Hematopoietic multipotent progenitor cell (in vitro differentiated cells): ENCODE results near the gene MIEN1. TPM values are rescaled to one million over a fixed set of nuclear protein-coding genes. Genes with fewer than 3 reads are reported as not detected.
"Not testable (repeated sequence)": the region's sequence is repeated elsewhere in the genome, so short reads cannot be mapped to it uniquely, and the experiment has no call there.

Source experiments
- DNase-seq, 3 donors: peaks; one replicate each; pipeline ENCODE4 v3.0.0-alpha.2; 2011 to 2015; ENCODE audit warnings: low read depth in 2 of 3, low spot score in 2 of 3
- total RNA-seq: library from RNA; depleted of rRNA; stranded (reverse); fragments of >200 nt; gene quantifications from one replicate; pipeline ENCODE4 v1.2.3, GENCODE V29; 2012

The MIEN1 gene
- total RNA-seq, 1 donor, result 16.7 TPM

DNA sequence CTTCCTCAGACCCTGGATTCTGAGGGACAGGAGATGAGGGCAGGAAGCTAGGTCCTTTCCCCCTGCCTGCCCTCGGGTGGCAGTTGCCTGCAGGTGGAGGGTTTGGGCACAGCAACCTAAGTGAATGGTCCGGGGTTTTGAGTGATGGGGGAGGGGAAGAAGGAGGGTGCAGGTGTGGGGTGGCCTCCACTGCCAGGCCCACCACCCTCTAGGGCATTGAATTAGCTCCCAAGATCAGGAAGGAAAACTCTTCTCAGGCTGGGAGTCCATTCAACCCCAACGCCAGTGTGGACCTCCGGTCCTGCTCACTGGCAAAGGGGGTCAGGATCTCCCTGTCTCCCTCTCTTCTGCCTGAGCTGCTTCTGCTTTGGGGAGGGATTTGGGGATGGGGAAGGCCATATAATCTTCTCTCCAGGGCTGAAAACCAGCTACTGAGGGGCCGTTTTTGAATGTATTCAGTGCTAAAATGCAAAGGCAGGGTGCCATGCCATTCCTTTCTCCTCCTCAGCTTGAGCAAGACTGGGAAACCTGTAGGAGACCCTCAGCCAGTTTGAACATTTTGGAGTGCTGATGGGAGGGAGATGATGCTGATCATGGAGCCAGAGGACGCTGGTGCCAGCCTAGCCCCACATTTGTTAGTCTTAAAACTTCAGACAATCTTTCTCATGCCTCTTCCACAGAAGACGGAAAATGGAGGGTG is 26.2 kb upstream of the MIEN1 start:
- no peak for DNase-seq

DNA sequence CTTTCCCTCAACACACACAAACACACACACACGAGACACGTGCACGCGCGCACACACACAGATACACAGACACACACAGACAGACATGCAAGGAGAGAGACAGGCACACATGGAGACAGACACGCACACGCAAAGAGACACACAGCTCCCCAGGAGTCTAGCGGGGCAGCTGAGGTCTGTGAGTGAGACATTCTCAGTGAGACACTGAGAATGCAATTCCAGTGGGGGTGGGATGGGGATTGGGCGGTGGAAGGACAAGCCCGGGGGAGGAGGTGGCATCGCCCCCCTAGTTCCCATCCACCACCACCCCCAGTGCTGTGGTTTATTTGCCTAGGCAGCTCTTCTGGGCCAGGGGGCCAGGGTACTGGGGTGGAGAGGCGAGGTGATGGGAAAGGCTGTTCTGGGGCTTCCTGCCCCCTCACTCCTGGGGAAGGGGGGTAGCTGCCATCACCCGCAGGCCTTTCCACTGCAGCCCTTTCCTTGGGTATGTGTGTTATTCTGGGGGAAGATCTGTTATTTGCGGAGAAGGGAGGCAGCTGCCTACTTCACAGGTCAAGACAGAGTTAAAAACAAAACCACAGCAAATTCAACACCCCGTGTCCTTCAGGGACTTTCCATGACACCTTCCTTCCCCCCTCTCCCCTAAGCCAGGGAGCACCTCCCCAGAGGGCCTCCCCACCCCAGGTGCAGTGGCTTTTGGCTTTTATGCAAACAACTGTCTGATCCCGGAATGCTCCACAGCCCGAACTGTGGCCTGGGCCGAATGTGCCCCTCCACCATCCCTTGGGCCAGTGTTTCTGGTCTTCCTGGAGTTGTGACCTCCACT is 25.4 kb upstream of the MIEN1 start:
- DNase-seq, result peak in 2 of 3 donors; percentile 43 to 52

DNA sequence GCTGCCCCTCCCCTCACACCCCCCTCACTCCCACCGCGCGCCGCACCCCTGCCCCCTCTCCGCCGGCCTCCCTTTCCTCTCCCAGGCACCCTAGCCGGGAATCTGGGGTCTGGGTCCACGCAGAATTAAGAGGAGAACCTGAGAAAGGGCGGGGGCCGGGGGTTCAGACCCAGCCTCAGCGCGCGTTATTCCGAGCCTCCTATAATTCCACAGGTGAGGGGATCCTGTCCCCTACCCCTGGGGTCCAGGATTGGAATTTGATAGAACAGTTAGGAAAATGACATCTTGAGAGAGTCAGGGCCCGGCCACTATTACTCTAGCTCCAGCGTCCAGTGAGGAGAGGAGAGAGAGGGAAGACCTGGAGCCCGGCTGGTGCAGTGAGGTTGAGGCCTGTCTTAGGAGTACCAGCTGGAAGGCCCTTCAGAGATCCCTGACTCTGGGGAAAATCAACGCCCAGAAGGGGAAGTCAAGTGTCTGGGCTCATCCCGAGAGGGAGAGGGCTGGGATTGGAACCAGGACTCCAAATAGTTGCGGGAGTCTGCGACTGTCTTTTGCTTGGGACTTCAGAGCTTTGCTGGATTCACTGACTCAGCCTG is 24.7 kb upstream of the MIEN1 start:
- peak in 1 of 3 donors; percentile 10 for DNase-seq

DNA sequence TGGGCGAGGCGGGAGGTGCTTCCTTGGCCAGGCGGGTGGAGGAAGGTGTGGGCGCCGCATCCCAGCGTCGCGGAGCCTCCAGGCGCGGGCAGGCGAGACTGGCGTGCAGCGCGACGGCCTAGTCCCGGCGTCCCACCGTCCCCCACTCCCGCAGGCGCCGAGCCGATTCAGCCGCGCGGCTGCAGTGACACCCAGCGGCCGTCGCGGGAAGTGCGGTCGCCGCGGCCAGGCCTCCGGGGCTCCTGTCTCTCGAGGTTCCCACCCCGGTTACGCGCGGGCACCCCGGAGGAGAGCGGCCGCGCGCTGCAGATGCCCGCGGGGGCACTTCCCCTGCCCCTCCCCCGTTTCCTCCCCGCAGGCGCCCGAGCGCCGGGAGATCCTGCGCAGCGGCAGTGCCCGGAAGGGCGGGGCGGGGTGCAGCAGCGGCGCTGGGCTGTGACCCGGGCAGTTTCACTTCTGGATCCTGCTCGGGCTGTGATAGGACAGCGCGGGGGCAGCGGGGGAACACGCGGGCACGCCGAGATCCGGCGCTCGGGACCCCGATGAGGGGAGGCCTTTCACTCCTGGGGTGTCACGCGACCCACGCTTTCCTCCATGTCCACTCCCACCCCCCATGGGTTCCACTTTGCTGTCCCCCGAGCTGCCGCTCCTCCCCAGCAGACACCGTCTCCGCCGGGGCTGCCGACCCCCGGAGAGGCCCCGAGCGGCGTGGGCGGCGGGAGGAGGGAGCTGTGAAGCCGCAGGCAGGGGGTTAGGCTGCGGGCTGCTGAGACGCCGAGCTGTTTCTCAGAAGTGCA is 24.0 kb upstream of the MIEN1 start:
- peak; percentile 89 to 98 (median 89) for DNase-seq

DNA sequence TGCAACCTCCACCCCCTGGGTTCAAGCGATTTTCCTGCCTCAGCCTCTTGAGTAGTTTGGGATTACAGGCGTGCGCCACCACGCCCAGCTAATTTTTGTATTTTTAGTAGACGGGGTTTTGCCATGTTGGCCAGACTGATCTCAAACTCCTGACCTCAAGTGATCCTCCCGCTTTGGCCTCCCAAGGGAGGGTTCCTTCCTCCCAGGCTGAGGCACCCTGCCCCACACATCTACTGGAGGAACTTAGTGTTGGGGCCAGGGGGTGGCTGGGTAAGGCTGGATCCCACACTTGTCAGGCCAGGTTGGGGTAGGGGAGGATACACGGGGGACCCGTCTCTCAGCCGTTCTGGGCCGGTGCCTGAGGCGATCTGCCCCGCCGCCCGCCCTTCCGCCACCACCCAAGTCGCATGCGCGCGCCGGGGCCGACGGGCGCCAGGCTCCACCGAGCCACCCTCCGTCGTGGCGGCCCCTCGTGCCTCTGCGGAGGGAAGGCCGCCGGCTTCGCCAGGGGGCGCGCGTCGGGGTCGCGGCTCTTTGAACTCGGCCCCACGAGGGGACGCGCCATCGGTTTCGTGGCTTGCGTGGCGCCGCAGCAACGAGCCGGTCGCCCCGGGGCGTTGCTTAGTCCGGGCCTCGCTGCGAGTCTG is 23.3 kb upstream of the MIEN1 start:
- peak in 2 of 3 donors; percentile 72 to 83 for DNase-seq

DNA sequence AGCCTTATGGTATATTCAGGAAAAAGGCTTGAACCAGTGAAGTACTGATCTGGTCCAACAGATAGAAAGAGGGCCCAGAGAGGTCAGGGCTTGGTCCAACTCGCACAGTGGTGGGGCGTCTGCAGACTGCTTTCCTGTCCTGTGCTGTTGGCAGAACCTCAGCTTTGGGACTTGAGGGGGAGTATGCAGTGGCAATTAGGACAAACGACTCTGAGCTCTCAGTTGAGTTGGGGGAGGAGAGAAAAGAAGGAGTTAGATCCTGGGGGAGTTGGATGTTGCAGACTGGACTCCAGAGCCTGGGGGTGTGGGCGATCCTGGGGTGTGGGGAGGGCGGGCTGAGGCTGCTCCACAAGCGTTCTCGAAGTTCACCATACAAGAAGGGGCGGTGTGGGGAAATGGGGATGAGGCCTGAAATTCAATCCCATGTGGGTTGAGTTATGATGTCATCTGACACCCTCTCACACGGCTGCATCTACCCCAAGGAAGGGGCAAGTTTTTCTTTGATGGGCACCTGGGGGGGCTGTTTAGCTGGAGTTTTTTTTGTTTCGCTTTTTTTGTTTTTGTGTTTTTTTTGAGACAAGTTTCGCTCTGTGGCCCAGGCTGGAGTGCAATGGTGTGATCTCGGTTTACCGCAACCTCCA is 22.0 kb upstream of the MIEN1 start:
- DNase-seq, result no peak

DNA sequence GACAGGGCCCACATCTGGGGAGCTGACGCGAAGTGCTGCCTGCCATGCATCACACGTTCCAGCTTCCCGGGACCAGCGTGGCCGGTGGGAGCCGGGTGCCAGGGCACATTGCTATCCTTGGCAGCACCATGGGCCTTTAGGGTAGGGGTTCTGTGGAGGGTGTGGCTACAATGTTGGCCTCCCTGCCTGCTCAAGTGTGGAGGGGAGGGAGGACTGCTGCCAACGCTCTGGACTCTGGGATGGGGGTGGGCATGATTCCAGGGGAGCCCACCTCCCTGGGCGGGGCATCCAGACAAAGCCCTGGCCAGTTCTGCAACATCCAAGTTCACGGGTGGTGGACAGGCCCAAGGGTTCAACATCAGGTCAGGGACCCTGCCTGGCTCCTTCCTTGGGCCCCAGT is 21.3 kb upstream of the MIEN1 start:
- DNase-seq, result no peak

DNA sequence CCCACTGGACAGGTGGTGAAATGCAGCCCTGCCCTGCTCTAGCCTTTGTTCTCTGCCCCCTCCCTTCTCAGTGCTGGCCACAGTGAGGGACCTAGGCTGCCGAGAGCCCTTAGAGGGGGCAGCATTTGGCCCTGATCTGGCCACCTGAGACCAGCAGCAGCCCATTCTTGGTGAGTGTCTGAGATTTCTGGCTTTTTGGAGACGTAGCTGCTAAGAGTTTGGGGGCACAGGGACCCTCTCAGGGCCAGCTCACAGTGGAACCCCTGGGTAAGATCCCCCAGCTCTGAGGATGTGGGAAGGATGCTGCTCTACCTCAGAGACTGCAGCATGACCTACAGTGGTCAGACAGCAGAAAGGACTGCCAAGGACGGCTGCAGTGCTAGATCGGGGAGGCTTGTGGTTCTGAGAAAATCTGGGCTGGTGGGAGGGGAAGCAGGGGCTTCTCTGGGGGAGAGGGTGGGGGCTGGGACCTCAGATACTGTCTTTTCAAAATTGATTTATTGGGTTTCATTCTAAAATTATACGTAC is 20.7 kb upstream of the MIEN1 start:
- DNase-seq, result no peak

DNA sequence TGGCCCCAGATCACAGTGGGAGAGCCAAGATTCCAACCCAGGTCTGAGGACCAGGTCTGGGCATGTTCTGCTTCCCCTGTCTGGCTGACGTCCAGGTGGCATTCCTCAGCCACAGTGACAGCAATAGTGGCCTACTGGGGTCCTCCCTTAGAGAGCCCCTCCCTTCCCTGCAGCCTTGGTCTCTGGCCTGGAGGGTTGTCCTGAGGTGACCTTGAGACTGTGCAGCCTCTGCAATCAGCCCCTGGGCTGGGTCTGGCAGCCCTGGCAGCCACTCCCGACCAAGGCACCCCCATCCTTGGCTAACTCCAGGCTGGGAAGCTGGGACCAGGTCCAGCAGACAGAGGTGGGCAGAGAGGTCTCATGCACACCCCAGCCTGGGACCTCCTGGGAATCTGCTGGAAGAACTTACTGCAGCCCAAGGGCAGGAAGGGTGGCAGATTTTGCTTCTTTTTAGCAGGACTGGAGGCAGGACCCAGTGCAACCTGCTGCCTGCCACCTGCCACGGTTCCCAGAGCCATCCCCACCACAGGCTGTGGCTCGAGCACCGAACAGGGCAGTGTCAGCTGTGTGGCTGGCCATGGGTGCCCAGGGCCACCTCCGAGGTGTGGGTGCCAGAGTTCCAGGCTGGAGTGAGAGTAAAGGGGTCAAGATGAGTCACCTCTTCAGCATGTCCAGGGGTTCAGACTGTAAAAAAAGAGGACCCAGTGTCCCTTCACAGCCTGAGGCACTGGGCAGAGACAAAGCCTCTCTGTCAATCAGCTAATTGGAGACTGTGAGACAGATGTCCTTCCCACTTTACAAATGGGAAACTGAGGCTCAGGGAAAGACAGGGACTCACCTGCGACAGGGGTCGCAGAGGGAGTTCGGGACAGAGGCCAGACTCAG is 20.0 kb upstream of the MIEN1 start:
- no peak for DNase-seq

DNA sequence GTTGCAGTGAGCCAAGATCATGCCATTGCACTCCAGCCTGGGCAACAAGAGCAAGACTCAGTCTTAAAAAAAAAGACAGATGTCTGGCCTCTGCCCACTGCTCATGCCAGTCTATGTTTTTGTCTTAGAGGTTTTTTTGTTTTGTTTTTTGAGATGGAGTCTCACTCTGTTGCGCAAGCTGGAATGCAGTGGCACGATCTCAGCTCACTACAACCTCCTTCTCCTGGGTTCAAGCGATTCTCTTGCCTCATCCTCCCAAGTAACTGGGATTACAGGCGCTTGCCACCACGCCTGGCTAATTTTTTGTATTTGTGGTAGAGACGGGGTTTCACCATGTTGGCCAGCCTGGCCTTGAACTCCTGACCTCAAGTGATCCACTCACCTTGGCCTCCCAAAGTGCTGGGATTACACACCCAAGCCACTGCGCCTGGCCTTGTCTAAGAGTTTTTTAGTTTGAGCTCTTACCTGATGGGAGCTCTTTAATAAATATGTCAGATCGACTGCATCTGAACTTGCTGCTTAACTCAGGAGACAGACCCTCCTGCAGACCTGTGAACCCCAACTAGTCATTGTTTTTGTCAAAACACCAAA is 18.2 kb upstream of the MIEN1 start:
- not testable (repeated sequence) for DNase-seq

DNA sequence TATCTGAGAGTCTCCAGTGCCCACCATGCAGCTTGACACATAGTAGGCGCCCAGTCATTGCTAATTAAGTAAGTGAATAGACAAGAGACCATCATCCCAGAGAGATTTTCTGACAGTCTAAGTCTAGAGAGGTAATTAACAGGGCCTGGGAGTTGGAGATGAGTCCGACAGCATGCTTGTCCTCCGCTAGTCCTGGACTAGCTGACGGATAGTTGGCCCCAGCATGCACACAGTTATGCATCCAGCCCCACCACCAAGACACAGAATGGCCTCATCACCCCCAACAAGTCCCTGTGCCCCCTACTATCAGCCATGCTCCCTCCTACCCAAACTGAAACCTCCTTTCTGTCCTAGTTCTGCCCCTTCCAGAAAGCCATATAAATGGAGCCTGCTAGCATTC is 17.4 kb upstream of the MIEN1 start:
- DNase-seq, result no peak

DNA sequence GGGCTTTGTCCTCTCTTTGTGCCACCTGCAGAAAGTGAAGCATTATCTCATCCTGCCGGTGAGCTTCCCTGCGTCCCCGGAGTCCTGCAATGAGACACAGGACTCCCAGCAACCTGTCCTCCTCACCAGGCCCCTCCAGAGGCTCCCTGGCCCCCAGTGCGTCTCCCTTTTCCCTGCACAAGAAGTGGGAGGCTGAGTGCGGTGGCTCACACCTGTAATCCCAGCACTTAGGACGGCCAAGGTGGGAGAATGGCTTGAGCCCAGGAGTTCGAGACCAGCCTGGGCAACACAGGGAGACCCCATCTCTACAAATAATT is 15.8 kb upstream of the MIEN1 start:
- DNase-seq, result no peak

DNA sequence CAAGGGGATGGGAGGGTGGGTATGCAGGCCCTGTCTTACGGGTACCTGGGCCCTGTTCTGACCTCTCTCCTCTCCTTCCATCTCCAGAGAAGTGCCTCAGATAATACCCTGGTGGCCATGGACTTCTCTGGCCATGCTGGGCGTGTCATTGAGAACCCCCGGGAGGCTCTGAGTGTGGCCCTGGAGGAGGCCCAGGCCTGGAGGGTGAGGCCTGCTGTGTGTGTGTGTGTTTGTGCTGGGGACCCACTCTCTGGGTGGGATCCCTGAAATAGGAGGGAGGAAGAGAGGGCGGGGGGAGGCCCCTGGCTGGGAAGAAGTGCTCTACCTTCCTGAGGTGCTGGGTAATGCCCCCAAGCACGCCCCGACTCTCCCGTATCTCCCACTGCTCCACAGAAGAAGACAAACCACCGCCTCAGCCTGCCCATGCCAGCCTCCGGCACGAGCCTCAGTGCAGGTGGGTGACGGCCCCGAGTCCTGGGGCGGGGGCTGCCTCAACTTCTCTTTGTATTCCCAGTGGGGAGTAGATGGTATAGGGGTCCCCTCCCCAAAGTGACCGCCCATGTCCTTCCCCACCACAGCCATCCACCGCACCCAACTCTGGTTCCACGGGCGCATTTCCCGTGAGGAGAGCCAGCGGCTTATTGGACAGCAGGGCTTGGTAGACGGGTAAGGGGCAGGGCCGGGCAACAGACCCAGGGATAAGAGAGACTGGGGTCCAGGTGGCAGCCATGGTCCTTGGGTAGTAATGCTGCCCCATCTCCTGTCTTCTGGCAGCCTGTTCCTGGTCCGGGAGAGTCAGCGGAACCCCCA is 15.2 kb upstream of the MIEN1 start:
- no peak for DNase-seq

DNA sequence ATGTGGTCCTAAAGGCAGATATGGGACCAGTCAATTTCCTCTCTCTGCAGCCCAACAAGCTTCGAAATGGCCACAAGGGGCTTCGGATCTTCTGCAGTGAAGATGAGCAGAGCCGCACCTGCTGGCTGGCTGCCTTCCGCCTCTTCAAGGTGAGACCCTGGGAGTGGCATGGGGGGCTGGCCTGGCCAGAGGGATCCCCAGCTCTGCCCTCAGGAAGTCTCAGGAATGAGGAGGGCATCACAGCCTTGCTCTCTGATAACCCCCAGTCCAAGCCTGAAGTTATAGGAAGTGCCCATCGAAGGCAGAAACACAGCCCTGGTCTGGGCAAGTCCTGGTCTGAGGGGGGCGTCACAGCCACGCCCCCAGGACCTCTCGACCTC is 14.5 kb upstream of the MIEN1 start:
- DNase-seq, result no peak

DNA sequence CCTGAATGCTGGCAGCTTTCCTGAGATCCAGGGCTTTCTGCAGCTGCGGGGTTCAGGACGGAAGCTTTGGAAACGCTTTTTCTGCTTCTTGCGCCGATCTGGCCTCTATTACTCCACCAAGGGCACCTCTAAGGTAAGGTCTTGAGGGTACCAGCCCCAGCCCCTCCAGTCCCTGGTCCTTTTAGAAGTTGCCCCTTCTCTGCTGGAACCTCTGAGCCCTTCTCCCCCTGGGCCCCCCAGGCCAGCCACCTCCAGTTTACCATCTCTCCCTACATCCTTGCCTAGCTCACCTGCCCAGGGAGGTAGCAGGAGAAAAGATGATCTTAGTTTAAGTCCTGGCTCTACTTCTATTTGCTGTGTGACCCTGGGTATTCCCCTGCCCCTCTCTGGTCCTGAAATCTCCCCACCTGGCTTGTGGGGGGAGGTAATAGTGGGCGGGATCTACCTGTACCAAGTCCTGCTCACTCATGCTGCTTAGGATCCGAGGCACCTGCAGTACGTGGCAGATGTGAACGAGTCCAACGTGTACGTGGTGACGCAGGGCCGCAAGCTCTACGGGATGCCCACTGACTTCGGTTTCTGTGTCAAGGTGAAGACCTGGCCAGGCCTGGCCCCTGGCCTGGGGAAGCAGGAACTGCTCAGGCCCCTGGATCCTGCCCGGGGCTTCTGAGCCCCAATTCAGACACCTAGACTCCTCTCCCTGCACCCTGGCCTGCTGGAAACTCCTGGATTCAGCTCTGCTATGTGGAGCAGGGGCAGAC is 13.9 kb upstream of the MIEN1 start:
- DNase-seq, result no peak

DNA sequence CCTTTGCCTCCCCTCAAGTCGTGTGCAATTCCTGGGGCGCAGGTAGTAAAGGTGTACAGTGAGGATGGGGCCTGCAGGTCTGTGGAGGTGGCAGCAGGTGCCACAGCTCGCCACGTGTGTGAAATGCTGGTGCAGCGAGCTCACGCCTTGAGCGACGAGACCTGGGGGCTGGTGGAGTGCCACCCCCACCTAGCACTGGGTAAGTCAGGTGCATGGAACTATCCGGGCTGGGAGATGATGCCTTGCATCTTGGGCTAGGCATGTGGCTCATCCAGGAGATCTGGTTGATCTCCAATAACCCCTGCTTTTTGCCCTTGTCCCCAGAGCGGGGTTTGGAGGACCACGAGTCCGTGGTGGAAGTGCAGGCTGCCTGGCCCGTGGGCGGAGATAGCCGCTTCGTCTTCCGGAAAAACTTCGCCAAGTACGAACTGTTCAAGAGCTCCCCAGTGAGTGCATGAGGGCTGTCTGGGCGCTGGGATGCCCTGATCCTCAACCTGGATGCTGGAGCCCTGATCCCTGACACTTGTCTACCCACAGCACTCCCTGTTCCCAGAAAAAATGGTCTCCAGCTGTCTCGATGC is 12.6 kb upstream of the MIEN1 start:
- DNase-seq, result no peak
